Panc1 (cell line): ENCODE data around the gene BIRC6. TPM values are rescaled to one million over a fixed set of nuclear protein-coding genes. Genes with fewer than 3 reads are reported as not detected.

ENCODE experiments used
- ATAC-seq: fragments of 200-7000 bp; cut with Tn5 transposase; 2 replicates; pipeline ENCODE4 v1.9.1; 2020; ENCODE audit warnings: mild to moderate bottlenecking, moderate library complexity
- BruUV-seq: library from RNA; stranded (reverse); fragments of 400-500 nt; replicated peaks from 2 replicates; lab custom pipeline; 2021; lab: Mats Ljungman, UMichigan
- CTCF ChIA-PET: fragments of 300-600 bp; sonication (Branson Sonifier 250); formaldehyde crosslinking; loops from one replicate; lab custom pipeline; 2022; ENCODE audit warnings: antibody characterized with exemption; lab: Charles Lee
- POLR2A ChIA-PET: fragments of 300-600 bp; sonication (Branson Sonifier 250); formaldehyde crosslinking; loops from one replicate; lab custom pipeline; 2022; ENCODE audit warnings: antibody characterized with exemption; lab: Charles Lee
- DNase-seq: peaks from one replicate; pipeline ENCODE4 v3.0.0-alpha.2; 2010; ENCODE audit warnings: low read depth, low spot score
- H3K27ac ChIP-seq: 2 replicates; pipeline ENCODE4 v1.5.1; 2011; ENCODE audit warnings: mild to moderate bottlenecking, low read length, inconsistent platforms
- H3K27me3 ChIP-seq: fragments of 200-500 bp; sonication (Bioruptor generic); 2 replicates; pipeline ENCODE4 v1.6.0; 2014; ENCODE audit warnings: low read length, inconsistent platforms; ENCODE audit not compliant: control insufficient read depth, insufficient read depth
- H3K36me3 ChIP-seq: fragments of 200-500 bp; sonication (Bioruptor generic); 2 replicates; pipeline ENCODE4 v1.5.1; 2014; ENCODE audit warnings: inconsistent platforms, mild to moderate bottlenecking, low read length, moderate library complexity; ENCODE audit not compliant: control insufficient read depth, insufficient read depth
- H3K4me1 ChIP-seq: 2 replicates; pipeline ENCODE4 v1.5.1; 2011; ENCODE audit warnings: inconsistent platforms, mild to moderate bottlenecking, low read length, moderate library complexity; ENCODE audit not compliant: control insufficient read depth, insufficient read depth
- H3K4me3 ChIP-seq, 2 experiments: 2 replicates each; pipeline ENCODE4 v1.5.1; 2011 to 2012; ENCODE audit warnings: low read depth in 2 of 2, low read length in 2 of 2, mild to moderate bottlenecking in 2 of 2, inconsistent platforms in 1 of 2, moderate library complexity in 1 of 2
- H3K9me3 ChIP-seq: fragments of 200-500 bp; sonication (Bioruptor generic); 2 replicates; pipeline ENCODE4 v1.5.1; 2014; ENCODE audit warnings: low read depth, mild to moderate bottlenecking, inconsistent platforms, low read length, moderate library complexity; ENCODE audit not compliant: control insufficient read depth, insufficient read depth
- POLR2AphosphoS5 ChIP-seq: IDR thresholded peaks from 2 replicates; pipeline ENCODE4 v1.6.1; 2012; ENCODE audit warnings: mild to moderate bottlenecking, low read depth, low read length, moderate library complexity
- SIN3A ChIP-seq: IDR thresholded peaks from 2 replicates; pipeline ENCODE4 v1.6.1; 2012; ENCODE audit warnings: low read depth, mild to moderate bottlenecking, low read length, moderate library complexity, borderline replicate concordance; ENCODE audit not compliant: insufficient read depth
- TCF7L2 ChIP-seq: IDR thresholded peaks from 2 replicates; pipeline ENCODE4 v1.6.1; 2011; ENCODE audit warnings: mild to moderate bottlenecking, low read depth, low read length, inconsistent platforms
- in situ Hi-C: cut with HindIII; loops from 2 replicates; pipeline ENCODE4 v1.10.0; 2016; ENCODE audit warnings: low sequenced_read_pairs, low pct_unique_long_range_greater_than_20kb
- intact Hi-C: fragments of 100-400 bp; cut with micrococcal nuclease; formaldehyde crosslinking; loops from one replicate; pipeline ENCODE4 v1.10.0; 2022; ENCODE audit not compliant: unreplicated experiment
- total RNA-seq: library from RNA; stranded (reverse); gene quantifications from one replicate; pipeline ENCODE4 v1.2.1, GENCODE V29; 2021; ENCODE audit not compliant: unreplicated experiment
- TF ChIP-seq, protein P1 (sequence below): fragments of 450-650 bp; IDR thresholded peaks from 2 replicates; pipeline ENCODE4 v1.5.1; 2017; ENCODE audit warnings: mild to moderate bottlenecking
- TF ChIP-seq, protein P2 (sequence below), 2 experiments: IDR thresholded peaks; 2 replicates each; pipeline ENCODE4 v1.6.1; 2011 to 2012; ENCODE audit warnings: low read depth in 2 of 2, control low read depth in 1 of 2, low read length in 1 of 2, mild to moderate bottlenecking in 1 of 2, moderate library complexity in 1 of 2; ENCODE audit not compliant: insufficient read depth in 1 of 2

The BIRC6 gene
- total RNA-seq, 1 experiment from 2014 or later: 73.1 TPM

DNA sequence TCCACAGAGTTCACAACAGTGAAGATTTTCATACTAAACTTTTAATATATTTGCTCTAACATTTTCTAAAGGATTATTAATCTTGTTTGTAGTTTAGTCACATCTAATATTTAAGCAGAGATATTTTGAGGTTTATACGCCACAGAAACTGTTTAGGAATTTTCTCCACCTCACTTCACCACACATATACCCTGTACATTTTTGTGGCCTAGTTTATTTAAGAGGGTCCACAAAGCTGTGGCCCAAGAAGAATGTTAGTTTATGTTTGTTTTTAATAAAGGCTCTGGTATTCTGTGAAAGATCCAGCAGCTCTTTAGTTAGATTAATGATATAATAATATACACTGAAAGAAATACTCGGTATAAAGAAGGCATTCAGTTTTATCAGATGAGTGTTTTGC, 138.3 kb downstream of the BIRC6 start:
- intact Hi-C loops: no loop called here
- BruUV-seq: no TSS peak

DNA sequence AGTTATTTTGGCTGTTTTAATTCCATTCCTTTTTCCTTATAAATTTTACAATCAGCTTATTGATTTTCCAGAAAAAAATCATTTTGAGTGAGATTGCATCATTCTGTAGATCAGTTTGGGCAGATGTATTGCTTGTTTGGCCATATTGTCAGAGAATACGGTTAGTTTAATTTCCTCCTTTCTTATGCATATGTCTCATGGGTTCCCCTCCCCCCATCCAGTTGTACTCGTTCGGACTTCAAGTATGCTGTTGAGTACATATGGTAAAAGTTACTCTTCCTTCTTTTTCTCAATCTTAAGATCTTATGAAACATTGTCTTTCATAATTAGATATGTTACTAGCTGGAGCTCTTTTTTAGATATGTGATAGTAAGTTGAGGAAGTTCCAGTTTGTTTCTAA, 139.8 kb downstream of the BIRC6 start:
- H3K27ac ChIP-seq: no peak overlapping the region
- H3K27me3 ChIP-seq: no peaks in the 10 kb centered on the region
- no peaks in the 10 kb centered on the region for H3K9me3 ChIP-seq
- ChIA-PET CTCF (no interaction called here), POLR2A (no interaction called here)
- ATAC-seq (no peak), DNase-seq (no peak)
- no peak overlapping the region for H3K4me3 ChIP-seq
- H3K4me1 ChIP-seq: no peaks in the 10 kb centered on the region
- in situ Hi-C loops (no loop called here), intact Hi-C loops (no loop called here)
- TF ChIP-seq SIN3A (no peak), POLR2AphosphoS5 (no peak), TCF7L2 (no peak)
- TF ChIP-seq, protein P1, sequence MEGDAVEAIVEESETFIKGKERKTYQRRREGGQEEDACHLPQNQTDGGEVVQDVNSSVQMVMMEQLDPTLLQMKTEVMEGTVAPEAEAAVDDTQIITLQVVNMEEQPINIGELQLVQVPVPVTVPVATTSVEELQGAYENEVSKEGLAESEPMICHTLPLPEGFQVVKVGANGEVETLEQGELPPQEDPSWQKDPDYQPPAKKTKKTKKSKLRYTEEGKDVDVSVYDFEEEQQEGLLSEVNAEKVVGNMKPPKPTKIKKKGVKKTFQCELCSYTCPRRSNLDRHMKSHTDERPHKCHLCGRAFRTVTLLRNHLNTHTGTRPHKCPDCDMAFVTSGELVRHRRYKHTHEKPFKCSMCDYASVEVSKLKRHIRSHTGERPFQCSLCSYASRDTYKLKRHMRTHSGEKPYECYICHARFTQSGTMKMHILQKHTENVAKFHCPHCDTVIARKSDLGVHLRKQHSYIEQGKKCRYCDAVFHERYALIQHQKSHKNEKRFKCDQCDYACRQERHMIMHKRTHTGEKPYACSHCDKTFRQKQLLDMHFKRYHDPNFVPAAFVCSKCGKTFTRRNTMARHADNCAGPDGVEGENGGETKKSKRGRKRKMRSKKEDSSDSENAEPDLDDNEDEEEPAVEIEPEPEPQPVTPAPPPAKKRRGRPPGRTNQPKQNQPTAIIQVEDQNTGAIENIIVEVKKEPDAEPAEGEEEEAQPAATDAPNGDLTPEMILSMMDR: no peak
- TF ChIP-seq, protein P2, sequence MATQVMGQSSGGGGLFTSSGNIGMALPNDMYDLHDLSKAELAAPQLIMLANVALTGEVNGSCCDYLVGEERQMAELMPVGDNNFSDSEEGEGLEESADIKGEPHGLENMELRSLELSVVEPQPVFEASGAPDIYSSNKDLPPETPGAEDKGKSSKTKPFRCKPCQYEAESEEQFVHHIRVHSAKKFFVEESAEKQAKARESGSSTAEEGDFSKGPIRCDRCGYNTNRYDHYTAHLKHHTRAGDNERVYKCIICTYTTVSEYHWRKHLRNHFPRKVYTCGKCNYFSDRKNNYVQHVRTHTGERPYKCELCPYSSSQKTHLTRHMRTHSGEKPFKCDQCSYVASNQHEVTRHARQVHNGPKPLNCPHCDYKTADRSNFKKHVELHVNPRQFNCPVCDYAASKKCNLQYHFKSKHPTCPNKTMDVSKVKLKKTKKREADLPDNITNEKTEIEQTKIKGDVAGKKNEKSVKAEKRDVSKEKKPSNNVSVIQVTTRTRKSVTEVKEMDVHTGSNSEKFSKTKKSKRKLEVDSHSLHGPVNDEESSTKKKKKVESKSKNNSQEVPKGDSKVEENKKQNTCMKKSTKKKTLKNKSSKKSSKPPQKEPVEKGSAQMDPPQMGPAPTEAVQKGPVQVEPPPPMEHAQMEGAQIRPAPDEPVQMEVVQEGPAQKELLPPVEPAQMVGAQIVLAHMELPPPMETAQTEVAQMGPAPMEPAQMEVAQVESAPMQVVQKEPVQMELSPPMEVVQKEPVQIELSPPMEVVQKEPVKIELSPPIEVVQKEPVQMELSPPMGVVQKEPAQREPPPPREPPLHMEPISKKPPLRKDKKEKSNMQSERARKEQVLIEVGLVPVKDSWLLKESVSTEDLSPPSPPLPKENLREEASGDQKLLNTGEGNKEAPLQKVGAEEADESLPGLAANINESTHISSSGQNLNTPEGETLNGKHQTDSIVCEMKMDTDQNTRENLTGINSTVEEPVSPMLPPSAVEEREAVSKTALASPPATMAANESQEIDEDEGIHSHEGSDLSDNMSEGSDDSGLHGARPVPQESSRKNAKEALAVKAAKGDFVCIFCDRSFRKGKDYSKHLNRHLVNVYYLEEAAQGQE (IDR thresholded peaks at IDR 0.05; ENCODE audit: insufficient read depth in 1 of 2, low read depth in 2 of 2, low read length in 1 of 2): no peak
- peaks cover 27% of the 10 kb centered on the region for H3K36me3 ChIP-seq
- no TSS peak for BruUV-seq

More for the DNA sequence above, 138.3 kb downstream of the BIRC6 start:
- ChIA-PET POLR2A (no interaction called here), CTCF (no interaction called here)
- Histone ChIP-seq H3K4me1 (no peaks in the 10 kb centered on the region), H3K4me3 (no peak overlapping the region), H3K27ac (no peak overlapping the region), H3K27me3 (no peaks in the 10 kb centered on the region), H3K36me3 (peaks cover 32% of the 10 kb centered on the region), H3K9me3 (no peaks in the 10 kb centered on the region)
- in situ Hi-C loops: no loop called here
- ATAC-seq: no peak
- no peak for DNase-seq
- TF ChIP-seq, protein P2 (IDR thresholded peaks at IDR 0.05; ENCODE audit: insufficient read depth in 1 of 2, low read depth in 2 of 2, low read length in 1 of 2): no peak
